Non-pigmented ciliary epithelial cell (primary cell): Measurements from ENCODE around the gene TCF12.
A peak's percentile ranks its signal among the peaks of the same experiment; 100 is the strongest.

Source experiments
- DNase-seq: peaks from one replicate; pipeline ENCODE4 v3.0.0-alpha.2; 2010; ENCODE audit warnings: low read depth

TCF12 gene

GRCh38 chr15:56918046-56918938 is at the start of gene TCF12:
Gene TCF12, plus strand, starts transcription at chr15:56918644. Its CDS starts 1,270 bp downstream, at chr15:56919914.
- peak; percentile 76 for DNase-seq

- DNase-seq, result no peak
These were observed 48.9 kb upstream of the TCF12 start for GRCh38 chr15:56869573-56869972.

DNA sequence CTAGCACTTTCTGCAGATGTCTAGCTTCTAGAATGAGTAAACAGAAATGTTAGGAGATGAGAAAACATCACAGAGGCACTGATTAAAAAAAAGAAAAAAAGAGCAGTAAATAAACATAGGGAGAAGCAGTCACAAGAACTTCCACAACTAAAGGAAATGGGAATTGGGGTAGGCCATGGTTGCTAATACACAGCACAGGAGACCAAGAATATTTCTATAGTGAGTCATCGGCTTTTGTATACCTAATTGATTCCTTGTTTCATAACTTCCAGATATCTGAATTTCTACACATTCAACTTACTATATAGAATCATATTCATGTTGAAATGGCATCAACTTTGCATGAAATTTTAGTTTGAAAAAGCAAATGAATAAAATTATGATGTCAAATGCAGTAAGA is 47.3 kb upstream of the TCF12 start:
- DNase-seq, result peak; percentile 46

DNA sequence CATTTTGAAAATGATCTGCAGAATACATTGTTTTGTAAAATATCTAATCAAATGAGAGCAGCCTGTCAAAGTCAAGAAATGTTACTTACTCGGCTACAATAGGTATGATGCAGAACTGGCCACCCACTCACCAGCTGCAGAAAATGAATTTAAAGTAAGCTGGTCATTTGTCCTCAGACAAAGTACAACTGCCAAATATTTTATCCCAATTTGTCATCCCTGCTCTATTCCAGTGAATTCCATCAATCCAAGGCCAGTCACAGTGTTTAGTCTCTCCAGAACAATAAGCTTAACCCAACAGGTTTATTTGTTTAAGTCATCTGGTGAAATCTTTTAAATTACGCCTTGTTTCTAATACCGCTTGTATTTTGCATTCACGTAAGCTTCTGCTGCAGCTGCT is 46.6 kb upstream of the TCF12 start:
- DNase-seq, result no peak

DNA sequence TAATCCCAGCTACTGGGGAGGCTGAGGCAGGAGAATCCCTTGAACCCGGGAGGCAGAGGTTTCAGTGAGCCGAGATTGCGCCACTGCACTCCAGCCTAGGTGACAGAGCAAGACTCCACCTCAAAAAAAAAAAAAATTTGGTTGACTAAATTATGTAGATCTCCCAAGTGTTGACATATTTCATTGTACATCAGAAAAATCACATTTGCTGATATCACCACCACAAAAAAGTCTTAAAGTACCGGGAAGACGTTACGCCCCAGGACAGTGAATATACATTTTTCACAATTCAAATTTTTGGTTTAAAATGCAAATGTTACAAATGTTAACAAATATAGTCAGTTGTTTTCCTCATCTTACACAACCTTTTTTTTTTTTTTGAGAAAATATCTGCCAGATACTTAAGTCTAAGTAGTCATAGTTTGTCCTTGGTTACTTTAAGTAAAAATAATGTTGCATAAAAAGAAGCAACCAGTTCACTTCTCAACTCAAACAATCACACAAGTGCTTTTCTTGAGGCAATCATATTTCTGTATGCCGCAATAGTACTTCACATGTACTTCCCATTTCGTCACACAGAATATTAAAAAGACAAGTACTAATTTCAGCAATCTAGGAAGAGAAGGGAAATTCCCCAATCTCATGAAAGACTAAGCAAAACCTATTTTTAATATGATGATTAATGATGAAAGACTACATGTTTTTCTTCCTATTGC is 41.0 kb upstream of the TCF12 start:
- no peak for DNase-seq

- DNase-seq, result no peak
These were observed 38.9 kb upstream of the TCF12 start for GRCh38 chr15:56879502-56879901.

DNA sequence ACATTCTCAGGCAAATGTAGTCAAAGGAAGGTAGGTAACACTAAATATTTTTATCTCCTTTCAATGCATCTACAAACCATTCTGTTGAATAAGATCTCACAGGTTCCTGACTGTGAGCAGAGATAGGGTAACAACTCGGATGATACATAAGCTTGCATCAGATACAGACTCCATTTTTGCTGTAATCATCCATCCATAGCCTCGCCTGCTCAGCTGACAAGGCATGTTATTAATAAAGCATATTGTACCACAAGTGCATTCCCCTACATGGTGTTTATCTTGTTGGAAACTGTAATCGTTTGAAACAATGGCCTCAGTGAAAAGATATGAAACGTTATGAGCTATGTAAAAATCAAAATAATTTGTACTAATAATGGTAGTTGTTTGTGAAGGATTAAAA is 35.4 kb upstream of the TCF12 start:
- no peak for DNase-seq

DNA sequence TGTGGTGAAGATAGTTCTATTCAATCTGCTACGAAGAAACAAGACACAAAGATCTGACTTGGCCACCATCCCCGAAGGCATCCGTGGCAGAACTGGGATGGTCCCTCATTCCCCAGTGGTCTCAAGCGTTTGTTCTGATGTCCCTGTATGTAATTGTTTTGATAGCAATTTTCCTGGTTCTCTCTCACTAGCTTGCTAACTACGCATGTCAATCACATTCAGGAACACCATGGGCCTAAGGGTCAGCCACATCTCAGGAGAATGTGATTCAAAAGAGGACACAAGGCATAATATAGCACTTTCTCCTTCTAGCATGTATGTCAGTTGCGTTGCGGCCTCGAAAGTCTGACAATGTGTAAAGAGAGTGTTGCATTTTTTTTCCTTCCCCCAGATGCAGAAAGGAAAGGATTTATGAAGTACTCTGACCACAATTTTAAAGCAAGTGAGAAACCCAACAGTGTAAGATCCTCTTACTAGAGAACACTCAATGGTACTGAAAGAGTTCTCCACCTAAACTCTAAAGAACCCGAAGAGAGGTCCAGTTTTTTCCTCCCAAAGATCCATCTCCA is 32.0 kb upstream of the TCF12 start:
- DNase-seq, result no peak

GRCh38 chr15:56886932-56887781 is 31.3 kb upstream of the TCF12 start:
- DNase-seq, result peak; percentile 76

DNA sequence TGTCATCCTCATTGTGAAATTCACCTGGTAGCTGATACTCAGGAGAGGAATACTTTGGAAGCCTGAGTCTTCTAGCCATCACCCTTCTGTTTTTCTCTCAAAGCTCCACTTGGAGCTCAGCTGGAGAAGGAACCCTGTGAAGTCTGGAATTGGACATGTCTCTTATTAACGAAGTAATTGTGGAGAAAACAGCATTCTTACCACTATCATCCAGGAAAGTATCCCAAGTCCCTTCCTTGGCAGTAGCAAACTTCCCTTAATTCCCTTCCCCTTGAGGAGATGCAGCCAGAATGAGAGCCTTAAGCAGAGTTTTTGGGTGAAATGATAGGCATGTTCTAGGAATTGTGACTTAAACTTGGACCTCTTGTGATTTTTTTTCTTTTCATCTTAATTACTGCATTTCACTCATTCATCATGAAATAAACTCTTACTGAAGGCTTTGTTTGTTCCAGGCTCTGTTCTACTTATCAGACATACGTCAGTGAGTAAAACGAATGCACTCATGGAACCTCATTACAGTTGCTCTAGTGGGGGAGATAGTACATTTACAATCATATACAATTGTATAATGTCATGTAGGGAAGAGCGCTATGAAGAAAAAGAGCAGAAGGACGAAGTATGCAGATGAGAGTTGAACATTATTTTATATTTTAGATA is 30.5 kb upstream of the TCF12 start:
- DNase-seq, result no peak

DNA sequence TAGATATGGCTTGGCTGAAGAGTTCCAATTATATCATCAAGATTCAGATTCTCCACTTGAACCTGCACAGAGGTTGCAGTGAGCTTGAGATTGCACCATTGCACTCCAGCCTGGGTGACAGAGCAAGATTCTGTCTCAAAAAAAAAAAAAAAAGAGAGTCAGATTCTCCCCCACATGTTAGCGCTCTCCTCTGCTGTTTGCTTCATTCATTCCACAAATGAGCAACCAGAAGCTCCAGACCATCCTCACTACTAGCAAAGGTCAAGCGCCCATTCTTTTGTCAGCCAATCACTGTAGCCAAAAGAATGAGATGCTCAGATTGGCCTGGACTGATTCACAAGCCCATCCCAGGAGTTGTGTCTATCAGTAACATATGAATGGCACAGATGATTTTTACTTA is 28.4 kb upstream of the TCF12 start:
- no peak for DNase-seq

- no peak for DNase-seq
These were observed 26.5 kb upstream of the TCF12 start for GRCh38 chr15:56891852-56892440.

DNA sequence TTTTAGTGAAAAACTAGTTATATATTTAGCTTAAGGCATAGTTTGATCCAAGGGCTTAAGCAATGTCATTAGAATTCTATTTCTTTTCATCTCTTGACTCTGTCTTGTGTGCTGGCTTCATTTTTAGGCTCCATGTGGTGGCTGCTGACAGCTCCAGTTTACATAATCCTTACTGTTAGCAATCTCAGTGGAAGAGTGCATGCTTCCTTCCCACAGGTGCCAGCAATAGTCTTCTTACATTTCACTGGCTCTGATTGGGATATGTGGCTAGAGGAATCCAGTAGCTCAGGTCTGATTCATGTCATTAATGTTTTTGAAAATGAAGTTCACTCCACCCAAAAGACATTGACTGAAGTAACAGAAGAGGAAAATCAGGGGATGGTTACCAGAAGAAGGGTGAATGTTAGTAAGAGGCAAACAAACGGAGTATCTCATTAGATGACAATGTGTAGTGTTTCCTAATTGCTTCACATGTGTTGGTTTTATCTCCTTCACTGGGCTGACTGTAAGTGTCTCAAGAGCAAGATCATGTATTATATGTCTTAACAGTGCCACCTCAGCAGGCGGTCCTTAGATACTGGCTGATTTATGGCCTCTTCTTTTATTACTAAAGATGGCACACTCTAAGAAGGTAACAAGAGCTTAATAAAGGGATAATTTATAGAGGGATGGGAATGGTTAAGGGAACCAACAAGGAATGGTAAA is 25.6 kb upstream of the TCF12 start:
- no peak for DNase-seq

DNA sequence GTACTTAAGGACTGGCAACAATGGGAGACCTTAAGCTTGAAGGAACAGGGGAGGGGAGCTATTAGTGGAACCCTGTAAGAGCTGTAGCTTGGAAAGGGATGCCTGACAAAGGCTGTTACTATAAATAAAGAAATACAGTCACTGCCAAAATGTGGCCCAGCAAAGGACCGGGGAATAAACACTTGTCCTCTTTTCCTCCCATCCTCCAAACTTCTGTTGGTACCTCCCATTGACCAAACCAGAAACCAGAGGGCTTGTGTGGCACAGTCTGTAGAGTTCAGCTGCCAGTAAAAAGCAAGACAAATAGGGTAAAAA is 25.1 kb upstream of the TCF12 start:
- no peak for DNase-seq

DNA sequence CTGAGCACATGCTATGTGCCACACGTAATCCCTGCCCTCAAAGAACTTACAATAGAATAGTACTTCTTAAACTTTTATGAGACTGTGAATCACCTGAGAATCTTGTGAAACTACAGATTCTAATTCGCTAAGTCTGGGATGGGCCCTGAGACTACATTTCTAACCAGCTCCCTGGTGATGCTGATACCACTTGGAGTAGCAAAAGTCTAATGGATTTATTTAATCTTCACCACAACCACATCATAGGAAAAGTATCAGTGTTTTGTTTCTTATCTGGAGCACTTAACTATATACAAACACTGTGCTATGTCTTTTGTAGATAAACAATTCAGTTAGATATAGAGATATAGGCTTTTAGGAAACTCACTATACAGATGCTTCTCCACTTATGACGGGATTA is 23.8 kb upstream of the TCF12 start:
- no peak for DNase-seq

DNA sequence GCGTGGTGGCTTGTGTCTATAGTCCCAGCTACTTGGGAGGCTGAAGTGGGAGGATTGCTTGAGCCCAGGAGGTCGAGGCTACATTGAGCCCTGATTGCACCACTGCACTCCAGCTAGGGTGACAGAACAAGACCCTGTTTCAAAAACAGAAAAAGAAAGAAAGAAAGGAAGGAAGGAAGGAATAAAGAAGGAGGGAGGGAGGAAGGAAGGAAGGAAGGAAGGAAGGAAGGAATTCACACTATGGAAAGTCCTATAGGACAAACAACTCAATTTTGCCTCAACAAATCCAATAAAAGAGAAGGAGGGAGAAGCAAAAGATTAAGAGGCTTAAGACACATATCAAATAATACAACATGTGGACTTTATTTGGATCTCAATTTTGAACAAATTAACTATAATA is 16.5 kb upstream of the TCF12 start:
- DNase-seq, result no peak

DNA sequence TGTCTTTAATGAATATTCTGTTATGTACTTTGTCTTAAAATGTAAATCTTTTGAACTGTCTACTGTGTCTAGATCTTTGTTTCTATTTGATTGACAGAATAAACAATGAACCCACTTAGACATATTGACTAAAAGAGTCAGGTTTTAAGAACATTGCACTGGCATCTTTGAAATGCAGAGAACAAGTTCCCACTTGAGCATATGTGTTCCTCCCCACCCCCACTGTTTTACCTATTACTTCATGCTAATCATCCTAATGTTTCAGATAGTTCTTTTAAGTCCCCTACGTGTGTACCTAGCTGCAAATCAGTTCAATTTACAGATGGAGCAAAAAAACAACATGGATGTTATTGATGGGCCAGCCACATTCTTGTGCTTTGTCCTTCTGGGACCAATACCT is 11.7 kb upstream of the TCF12 start:
- DNase-seq, result no peak

- DNase-seq, result no peak
These were observed 7.6 kb upstream of the TCF12 start for GRCh38 chr15:56910801-56911200.

GRCh38 chr15:56913241-56913640 is 5.2 kb upstream of the TCF12 start:
- DNase-seq, result no peak

- no peak for DNase-seq
These were observed 4.8 kb upstream of the TCF12 start for GRCh38 chr15:56913670-56914069.

DNA sequence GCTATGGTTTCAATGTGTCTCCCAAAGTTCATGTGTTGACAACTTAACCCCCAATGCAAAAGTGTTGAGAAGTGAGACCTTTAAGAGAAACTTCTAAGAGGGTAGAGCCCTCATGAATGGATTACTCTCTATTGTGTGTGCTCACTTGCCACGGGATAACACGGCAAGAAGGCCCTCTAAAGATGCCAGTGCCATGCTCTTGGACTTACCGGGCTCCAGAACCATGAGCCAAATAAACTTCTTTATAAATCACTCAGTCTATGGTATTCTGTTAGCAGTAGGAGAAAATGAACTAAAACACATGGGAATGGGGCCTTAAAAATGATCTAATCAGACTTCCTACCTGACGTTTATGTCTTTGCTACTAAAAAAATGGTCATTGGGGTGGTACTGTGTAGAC is 2.6 kb upstream of the TCF12 start:
- DNase-seq, result no peak
